Measurements from ENCODE around the gene FAM9C.

- TF ChIP-seq CTCF (IDR thresholded peaks at IDR 0.05) (no peak), POLR2A (IDR thresholded peaks at IDR 0.05) (no peak)
These were observed 38.0 kb upstream of the FAM9C start for GRCh38 chrX:13082206-13083065.
